AG04450 (cell line): ENCODE results near the gene MOXD1. TPM values are rescaled to one million over a fixed set of nuclear protein-coding genes. Genes with fewer than 3 reads are reported as not detected.

ENCODE experiments used
- CTCF ChIA-PET: fragments of 300-600, 350-600 bp; formaldehyde crosslinking; extraction: SDS; loops from one replicate; lab custom pipeline; 2022; ENCODE audit warnings: antibody characterized with exemption, inconsistent platforms; lab: Charles Lee
- POLR2A ChIA-PET: fragments of 350-600 bp; formaldehyde crosslinking; extraction: SDS; loops from one replicate; lab custom pipeline; 2021; ENCODE audit warnings: antibody characterized with exemption, inconsistent platforms; lab: Yijun Ruan, JAX
- DNase-seq: peaks from one replicate; pipeline ENCODE4 v3.0.0-alpha.2; 2011; ENCODE audit warnings: low read depth, low spot score
- H3K27ac ChIP-seq: one replicate; pipeline ENCODE4 v1.5.1; 2012; ENCODE audit warnings: low read depth, low read length, control low read depth
- H3K27me3 ChIP-seq: one replicate; pipeline ENCODE4 v1.6.0; 2012; ENCODE audit warnings: low read length; ENCODE audit not compliant: control insufficient read depth, insufficient read depth
- H3K4me3 ChIP-seq: 2 replicates; pipeline ENCODE4 v1.5.1; 2011; ENCODE audit warnings: mild to moderate bottlenecking, low read depth, low read length, control low read depth
- H3K9me3 ChIP-seq: 2 replicates; pipeline ENCODE4 v1.5.1; 2012; ENCODE audit warnings: low read length; ENCODE audit not compliant: control insufficient read depth, insufficient read depth
- polyA plus RNA-seq: library from polyadenylated mRNA; depleted of rRNA; stranded (reverse); fragments of >200 nt; gene quantifications from 2 replicates; pipeline ENCODE4 v1.2.3, GENCODE V29; 2011
- TF ChIP-seq, protein P1 (sequence below): IDR thresholded peaks from 2 replicates; pipeline ENCODE4 v1.5.1; 2011; ENCODE audit warnings: low read depth, low read length, control low read depth, inconsistent platforms

The MOXD1 gene
- polyA plus RNA-seq, 1 experiment, result 67.5 TPM

DNA sequence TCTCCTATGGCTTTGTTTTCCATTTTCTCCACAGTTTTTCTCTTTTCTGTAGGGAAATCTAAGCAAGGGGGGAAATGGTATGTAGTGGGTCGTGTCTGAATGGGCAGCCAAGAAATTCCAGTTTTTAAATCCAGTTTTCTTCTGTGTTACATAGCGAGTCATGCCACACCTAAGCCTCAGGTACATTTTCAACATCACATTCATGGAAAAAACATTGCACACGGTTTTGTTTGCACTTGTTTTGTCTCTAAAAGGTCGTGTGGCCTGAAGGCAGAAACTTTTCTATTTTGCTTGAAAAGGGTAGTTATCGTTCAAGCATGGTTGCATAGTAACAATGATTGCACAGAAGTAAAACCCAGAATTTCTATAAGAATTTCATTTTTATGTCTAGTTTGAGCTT lies 70.5 kb downstream of the MOXD1 start:
- Histone ChIP-seq H3K27me3 (no peaks in the 10 kb centered on the region), H3K4me3 (no peak overlapping the region), H3K9me3 (no peaks in the 10 kb centered on the region), H3K27ac (no peak overlapping the region)
- TF ChIP-seq, protein P1, sequence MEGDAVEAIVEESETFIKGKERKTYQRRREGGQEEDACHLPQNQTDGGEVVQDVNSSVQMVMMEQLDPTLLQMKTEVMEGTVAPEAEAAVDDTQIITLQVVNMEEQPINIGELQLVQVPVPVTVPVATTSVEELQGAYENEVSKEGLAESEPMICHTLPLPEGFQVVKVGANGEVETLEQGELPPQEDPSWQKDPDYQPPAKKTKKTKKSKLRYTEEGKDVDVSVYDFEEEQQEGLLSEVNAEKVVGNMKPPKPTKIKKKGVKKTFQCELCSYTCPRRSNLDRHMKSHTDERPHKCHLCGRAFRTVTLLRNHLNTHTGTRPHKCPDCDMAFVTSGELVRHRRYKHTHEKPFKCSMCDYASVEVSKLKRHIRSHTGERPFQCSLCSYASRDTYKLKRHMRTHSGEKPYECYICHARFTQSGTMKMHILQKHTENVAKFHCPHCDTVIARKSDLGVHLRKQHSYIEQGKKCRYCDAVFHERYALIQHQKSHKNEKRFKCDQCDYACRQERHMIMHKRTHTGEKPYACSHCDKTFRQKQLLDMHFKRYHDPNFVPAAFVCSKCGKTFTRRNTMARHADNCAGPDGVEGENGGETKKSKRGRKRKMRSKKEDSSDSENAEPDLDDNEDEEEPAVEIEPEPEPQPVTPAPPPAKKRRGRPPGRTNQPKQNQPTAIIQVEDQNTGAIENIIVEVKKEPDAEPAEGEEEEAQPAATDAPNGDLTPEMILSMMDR, result no peak
- ChIA-PET CTCF (no interaction called here), POLR2A (no interaction called here)
- no peak for DNase-seq

DNA sequence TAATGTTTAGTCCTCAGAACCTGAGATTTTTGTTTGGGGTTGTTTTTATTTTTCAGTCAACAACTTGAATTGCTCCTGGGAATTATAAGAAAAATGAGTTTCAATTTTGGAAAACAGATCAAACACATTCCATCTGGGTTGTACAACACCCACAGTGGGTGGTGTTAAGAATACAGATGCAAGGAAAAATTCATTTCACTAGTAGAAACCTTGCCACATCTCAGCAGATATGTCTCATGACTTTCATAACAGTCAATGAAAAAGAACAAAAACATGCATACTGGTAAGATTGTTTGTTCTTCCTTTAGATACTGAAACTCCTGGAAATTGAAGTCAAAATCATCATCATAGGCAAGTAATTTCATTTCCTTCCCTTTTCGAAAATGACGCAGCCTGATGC lies 78.9 kb downstream of the MOXD1 start:
- H3K4me3 ChIP-seq, result no peak overlapping the region
- POLR2A ChIA-PET, result no interaction called here
- H3K27ac ChIP-seq, result no peak overlapping the region
- H3K9me3 ChIP-seq, result no peaks in the 10 kb centered on the region
- no peak for DNase-seq
- H3K27me3 ChIP-seq, result no peaks in the 10 kb centered on the region
- TF ChIP-seq, protein P1, result no peak
- CTCF ChIA-PET, result interaction anchor here (1.1 to 3.9 kb wide), 2 partner anchors 22 to 43 kb away, joined by 9 to 16 read pairs; no protein-coding TSS in a partner anchor

DNA sequence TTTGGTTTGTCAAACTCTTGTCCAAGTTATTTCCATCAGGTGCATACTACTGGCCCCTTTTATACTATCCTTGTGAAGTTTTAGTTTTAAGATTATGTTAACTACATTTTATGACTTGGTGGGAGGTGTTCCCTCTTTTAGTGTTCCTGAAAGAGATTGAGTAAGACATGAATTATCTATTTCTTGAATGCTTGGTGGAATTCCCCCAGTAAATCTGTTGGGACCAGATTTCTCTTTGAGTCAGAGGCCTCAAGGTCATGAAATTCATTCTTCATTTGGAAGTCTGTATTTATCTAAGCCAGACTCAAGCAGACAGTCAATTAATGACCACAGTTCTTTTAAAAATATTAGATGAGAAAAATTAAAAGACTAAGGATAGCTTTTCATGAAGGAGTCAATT lies 81.3 kb downstream of the MOXD1 start:
- peak; percentile 24 for DNase-seq
- Histone ChIP-seq H3K4me3 (no peak overlapping the region), H3K27ac (no peak overlapping the region), H3K9me3 (no peaks in the 10 kb centered on the region), H3K27me3 (no peaks in the 10 kb centered on the region)
- ChIA-PET POLR2A (no interaction called here), CTCF (interaction anchor here (0.7 to 3.9 kb wide), 5 partner anchors 19 to 405 kb away, joined by 3 to 16 read pairs (median 3); no protein-coding TSS in a partner anchor)
- TF ChIP-seq, protein P1, result no peak

DNA sequence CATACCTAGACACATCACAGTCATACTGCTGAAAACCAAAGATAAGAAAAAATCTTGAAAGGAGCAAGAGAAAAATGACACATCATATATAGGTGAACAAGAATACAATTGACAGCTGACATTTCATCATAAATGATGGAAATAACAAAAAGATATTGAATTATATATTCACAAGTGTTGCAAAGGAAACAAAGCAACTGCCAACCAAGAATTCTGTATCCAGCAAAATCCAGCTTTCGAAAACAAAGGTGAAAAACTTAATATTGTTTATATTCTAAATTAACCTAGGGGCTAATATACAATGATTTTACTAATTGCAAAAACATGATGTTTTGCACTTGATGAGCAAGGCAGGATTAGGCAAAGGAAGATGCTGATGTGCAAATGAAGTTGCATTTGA lies 84.3 kb downstream of the MOXD1 start:
- TF ChIP-seq, protein P1, result no peak
- no peak for DNase-seq
- ChIA-PET POLR2A (no interaction called here), CTCF (interaction anchor here (0.8 to 1.0 kb wide), 3 partner anchors 16 to 37 kb away, joined by 3 to 4 read pairs (median 3); no protein-coding TSS in a partner anchor)
- no peaks in the 10 kb centered on the region for H3K27me3 ChIP-seq
- H3K4me3 ChIP-seq, result no peak overlapping the region
- H3K27ac ChIP-seq, result no peak overlapping the region
- H3K9me3 ChIP-seq, result no peaks in the 10 kb centered on the region

DNA sequence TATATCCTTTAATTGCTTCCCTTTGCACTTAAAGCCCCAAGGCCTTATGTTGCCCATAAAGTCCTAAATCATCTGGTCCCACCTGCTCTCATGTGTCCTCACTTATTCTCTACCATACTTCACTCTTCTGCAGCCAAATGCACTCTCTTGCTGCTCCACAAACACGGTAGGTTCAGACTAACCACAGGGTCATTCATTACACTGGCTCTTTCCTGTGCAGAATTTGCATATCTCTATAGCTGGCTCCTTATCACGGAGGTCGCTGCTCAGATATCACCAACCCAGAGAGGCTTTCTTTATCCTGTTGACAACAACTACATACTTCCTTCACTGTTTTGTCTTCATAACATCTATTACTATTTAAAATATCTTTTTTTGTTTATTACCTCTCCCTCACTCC lies 86.8 kb downstream of the MOXD1 start:
- CTCF ChIA-PET, result interaction anchor here (1.0 kb wide), 1 partner anchor 34 kb away, joined by 3 read pairs; no protein-coding TSS in a partner anchor
- no peaks in the 10 kb centered on the region for H3K9me3 ChIP-seq
- H3K27ac ChIP-seq, result no peak overlapping the region
- H3K27me3 ChIP-seq, result no peaks in the 10 kb centered on the region
- TF ChIP-seq, protein P1, result no peak
- POLR2A ChIA-PET, result no interaction called here
- H3K4me3 ChIP-seq, result no peak overlapping the region
- DNase-seq, result no peak
